Central memory CD8-positive, alpha-beta T cell (primary cell): ENCODE measurements around the gene TGFBRAP1.

Experiments used
- ATAC-seq: fragments of 150-1000 bp; cut with Tn5 transposase; replicated peaks from 2 replicates; pipeline ENCODE4 v1.10.0; 2022; ENCODE audit warnings: mild to moderate bottlenecking, moderate FRiP score, moderate number of reproducible peaks; ENCODE audit not compliant: poor library complexity, severe bottlenecking; ENCODE audit errors: extremely low read depth
- DNase-seq, 2 donors: peaks; one replicate each; pipeline ENCODE4 v3.0.0; 2021; ENCODE audit warnings: low spot score in 2 of 2
- H3K27ac Mint-ChIP-seq: one replicate; pipeline ENCODE4 v1.8.0; 2022; ENCODE audit warnings: low read depth, mild to moderate bottlenecking, moderate library complexity, mixed read lengths
- H3K27me3 Mint-ChIP-seq: one replicate; pipeline ENCODE4 v1.8.0; 2022; ENCODE audit warnings: mixed read lengths
- H3K36me3 Mint-ChIP-seq: one replicate; pipeline ENCODE4 v1.8.0; 2022; ENCODE audit warnings: mild to moderate bottlenecking, moderate library complexity, mixed read lengths; ENCODE audit not compliant: insufficient read depth
- H3K4me1 Mint-ChIP-seq: one replicate; pipeline ENCODE4 v1.8.0; 2022; ENCODE audit warnings: mixed read lengths
- H3K4me3 Mint-ChIP-seq: one replicate; pipeline ENCODE4 v1.8.0; 2022; ENCODE audit warnings: mild to moderate bottlenecking, moderate library complexity, mixed read lengths
- H3K9me3 Mint-ChIP-seq: one replicate; pipeline ENCODE4 v1.8.0; 2022; ENCODE audit warnings: mixed read lengths

The TGFBRAP1 gene

DNA sequence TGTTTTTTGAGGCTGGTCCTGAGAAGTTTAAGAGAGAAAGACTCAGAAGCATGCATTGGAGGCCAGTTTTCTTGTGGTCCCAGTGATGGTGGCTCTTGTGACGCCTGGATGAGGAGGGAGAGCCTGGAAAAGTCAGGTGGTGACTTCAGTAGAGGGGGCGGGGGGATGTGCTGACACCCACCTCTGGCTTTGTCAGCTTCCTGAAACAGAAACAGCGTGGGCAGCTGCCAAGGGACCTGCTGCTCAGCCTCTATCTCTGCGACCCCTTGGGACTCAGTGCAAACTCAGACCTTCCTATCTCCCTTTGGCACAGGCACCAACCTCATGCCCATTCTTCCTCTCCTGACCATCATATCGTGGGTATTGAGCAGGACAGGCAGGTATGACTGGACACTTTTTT lies 6.4 kb downstream of the TGFBRAP1 start:
- H3K27ac Mint-ChIP-seq: peak overlapping the region; percentile 36
- H3K27me3 Mint-ChIP-seq: no peaks in the 10 kb centered on the region
- ATAC-seq (no peak), DNase-seq (no peak)
- no peaks in the 10 kb centered on the region for H3K9me3 Mint-ChIP-seq
- no peak overlapping the region for H3K4me3 Mint-ChIP-seq
- peaks cover 4% of the 10 kb centered on the region for H3K36me3 Mint-ChIP-seq
- peaks cover 47% of the 10 kb centered on the region for H3K4me1 Mint-ChIP-seq

DNA sequence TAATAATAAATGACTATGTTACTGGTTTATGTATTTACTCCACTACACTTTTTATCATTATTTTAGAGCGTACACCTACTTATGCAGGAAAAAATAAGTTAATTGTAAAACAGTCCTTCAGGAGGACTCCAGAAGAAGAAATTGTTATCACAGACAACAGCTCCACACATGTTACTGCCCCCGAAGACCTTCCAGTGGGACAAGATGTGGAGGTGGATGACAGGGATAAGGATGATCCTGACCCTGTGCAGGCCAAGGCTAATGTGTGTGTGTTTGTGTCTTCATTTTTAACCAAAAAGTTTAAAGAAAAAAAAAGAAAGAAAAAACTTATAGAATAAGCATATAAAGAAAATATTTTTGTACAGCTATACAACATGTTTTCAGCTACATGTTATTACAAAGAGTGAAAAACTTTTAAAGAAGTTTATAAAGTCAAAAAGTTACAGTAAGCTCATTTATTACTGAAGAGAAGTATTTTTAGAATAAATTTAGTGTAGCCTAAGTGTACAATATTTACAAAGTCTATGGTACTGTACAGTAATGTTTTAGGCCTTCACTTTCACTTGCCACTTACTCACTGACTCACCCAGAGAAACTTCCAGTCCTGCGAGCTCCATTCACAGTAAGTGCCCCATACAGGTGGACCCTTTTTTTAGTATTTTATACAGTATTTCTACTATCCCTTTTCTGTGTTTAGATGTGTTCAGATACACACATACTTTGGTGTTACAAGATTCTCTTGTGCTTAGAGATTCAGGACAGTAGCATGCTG lies 7.5 kb downstream of the TGFBRAP1 start:
- ATAC-seq (no peak), DNase-seq (no peak)
- H3K27ac Mint-ChIP-seq: no peak overlapping the region
- no peak overlapping the region for H3K4me3 Mint-ChIP-seq
- no peaks in the 10 kb centered on the region for H3K27me3 Mint-ChIP-seq
- H3K36me3 Mint-ChIP-seq: peaks cover 4% of the 10 kb centered on the region
- H3K4me1 Mint-ChIP-seq: peaks cover 48% of the 10 kb centered on the region
- H3K9me3 Mint-ChIP-seq: no peaks in the 10 kb centered on the region

DNA sequence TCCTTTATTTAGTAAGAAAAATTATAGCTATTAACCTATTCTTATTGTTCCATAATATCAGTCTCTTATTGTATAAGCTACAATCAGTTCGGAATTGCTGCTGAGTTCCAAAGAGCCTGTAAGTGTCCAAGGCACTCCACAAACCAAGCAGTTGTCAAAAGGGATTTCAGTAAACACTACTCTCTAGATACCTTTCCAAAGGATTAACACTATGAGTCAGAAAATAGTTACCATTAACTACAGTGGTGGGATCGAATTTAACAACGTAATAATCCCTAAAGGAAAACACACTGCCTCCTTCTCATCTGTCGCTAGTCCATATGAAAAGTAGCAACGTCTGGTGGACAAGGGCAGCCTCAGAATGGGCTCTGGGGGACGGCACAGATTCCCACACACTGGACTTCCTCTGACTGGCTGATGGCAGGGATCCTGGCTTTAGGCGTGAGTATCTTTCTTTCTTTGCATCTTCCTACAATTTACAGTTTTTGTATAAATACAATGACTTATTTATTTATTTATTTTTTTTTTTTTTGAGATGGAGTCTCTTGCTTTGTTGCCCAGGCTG lies 8.8 kb downstream of the TGFBRAP1 start:
- H3K27ac Mint-ChIP-seq: no peak overlapping the region
- ATAC-seq (no peak), DNase-seq (no peak)
- no peak overlapping the region for H3K4me3 Mint-ChIP-seq
- H3K4me1 Mint-ChIP-seq: peaks cover 53% of the 10 kb centered on the region
- H3K36me3 Mint-ChIP-seq: peaks cover 4% of the 10 kb centered on the region
- H3K9me3 Mint-ChIP-seq: no peaks in the 10 kb centered on the region
- no peaks in the 10 kb centered on the region for H3K27me3 Mint-ChIP-seq

DNA sequence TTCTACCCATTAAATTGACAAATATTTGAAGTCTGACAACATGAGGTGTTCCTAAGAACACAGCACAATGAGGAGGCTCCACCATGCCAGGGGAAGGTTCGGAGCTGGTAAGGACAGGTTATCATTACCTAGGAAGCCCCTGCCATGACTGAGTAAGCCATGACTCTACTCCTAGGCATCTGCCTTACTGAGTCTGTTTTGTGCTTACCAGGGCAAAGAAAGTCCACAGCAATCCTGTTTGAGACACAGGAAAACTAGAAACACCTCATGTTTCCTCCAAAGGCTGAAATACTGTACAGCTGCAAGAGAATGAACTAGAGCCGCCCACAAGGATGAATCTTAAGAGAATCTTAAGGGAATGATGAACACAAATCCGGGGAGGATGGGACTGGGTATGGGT lies 11.6 kb downstream of the TGFBRAP1 start:
- Mint-ChIP-seq H3K9me3 (no peaks in the 10 kb centered on the region), H3K4me3 (no peak overlapping the region), H3K36me3 (peaks cover 6% of the 10 kb centered on the region), H3K27me3 (no peaks in the 10 kb centered on the region), H3K4me1 (peaks cover 47% of the 10 kb centered on the region), H3K27ac (no peak overlapping the region)
- no peak for DNase-seq
- ATAC-seq: no peak

DNA sequence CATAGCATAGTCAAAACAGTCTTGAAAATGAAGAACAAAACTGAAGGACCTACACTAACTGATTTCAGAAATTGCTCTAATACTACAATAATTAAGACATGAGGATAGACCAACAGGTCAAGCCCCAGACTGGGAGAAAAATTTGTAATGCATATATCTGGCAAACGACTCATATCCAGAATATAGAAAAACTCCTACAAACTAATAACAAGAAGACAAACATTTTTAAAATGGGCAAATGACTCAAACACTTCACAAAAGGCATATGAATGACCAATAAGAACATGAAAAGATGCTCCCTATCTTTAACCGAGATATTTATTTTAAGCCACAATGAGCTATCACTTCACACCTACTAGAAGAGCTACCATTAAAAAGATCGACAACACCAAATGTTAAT lies 14.2 kb downstream of the TGFBRAP1 start:
- no peak overlapping the region for H3K4me3 Mint-ChIP-seq
- no peak for ATAC-seq

DNA sequence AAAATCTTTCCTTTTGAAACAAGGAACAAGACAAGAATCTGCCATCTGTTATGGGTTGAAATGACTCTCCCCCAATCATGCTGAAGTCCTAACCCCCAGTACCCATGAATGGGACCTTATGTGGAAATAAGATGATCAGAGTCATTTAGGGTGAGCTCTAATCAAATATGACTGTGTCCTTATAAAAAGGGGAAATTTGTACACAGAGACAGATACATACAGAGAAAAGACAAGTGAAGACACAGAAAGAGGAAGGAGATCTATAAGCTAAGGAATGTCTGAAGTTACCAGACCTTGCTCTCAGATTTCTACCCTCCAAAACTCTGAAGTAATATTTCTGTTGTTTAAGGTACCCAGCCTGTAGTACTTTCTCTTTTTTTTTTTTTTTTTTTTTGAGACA lies 15.7 kb downstream of the TGFBRAP1 start:
- ATAC-seq (no peak), DNase-seq (no peak)
- no peaks in the 10 kb centered on the region for H3K27me3 Mint-ChIP-seq
- H3K27ac Mint-ChIP-seq: no peak overlapping the region
- H3K9me3 Mint-ChIP-seq: no peaks in the 10 kb centered on the region
- H3K36me3 Mint-ChIP-seq: peaks cover 4% of the 10 kb centered on the region
- H3K4me1 Mint-ChIP-seq: peaks cover 45% of the 10 kb centered on the region
- no peak overlapping the region for H3K4me3 Mint-ChIP-seq

More for the DNA sequence above, 14.2 kb downstream of the TGFBRAP1 start:
- peaks cover 4% of the 10 kb centered on the region for H3K36me3 Mint-ChIP-seq
- H3K4me1 Mint-ChIP-seq: peaks cover 47% of the 10 kb centered on the region
- H3K27me3 Mint-ChIP-seq: no peaks in the 10 kb centered on the region
- no peak for DNase-seq
- no peaks in the 10 kb centered on the region for H3K9me3 Mint-ChIP-seq
- H3K27ac Mint-ChIP-seq: no peak overlapping the region

DNA sequence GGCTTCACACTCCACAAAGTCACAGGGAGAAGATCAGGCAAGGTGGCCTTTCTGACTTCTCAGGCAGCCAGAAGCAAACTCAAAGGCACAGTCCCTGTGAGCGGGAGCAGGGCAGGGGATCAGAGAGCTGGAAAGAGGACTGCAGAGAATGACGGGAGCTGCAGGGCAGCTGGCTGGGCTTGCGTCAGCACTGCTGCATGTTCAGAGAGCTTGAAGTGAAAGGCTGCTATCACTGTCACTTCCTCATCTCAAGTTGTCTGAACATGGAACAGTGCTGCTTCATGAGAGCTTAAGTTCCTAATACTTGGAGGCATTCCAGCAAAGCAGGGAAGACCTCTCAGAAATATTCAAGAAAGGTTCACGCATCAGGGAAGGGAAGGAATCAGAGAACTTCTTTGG lies 20.4 kb downstream of the TGFBRAP1 start:
- H3K27me3 Mint-ChIP-seq: no peaks in the 10 kb centered on the region
- DNase-seq: no peak
- no peak overlapping the region for H3K4me3 Mint-ChIP-seq
- peaks cover 24% of the 10 kb centered on the region for H3K36me3 Mint-ChIP-seq
- peaks cover 30% of the 10 kb centered on the region for H3K4me1 Mint-ChIP-seq
- no peak overlapping the region for H3K27ac Mint-ChIP-seq
- H3K9me3 Mint-ChIP-seq: no peaks in the 10 kb centered on the region
- ATAC-seq: no peak

DNA sequence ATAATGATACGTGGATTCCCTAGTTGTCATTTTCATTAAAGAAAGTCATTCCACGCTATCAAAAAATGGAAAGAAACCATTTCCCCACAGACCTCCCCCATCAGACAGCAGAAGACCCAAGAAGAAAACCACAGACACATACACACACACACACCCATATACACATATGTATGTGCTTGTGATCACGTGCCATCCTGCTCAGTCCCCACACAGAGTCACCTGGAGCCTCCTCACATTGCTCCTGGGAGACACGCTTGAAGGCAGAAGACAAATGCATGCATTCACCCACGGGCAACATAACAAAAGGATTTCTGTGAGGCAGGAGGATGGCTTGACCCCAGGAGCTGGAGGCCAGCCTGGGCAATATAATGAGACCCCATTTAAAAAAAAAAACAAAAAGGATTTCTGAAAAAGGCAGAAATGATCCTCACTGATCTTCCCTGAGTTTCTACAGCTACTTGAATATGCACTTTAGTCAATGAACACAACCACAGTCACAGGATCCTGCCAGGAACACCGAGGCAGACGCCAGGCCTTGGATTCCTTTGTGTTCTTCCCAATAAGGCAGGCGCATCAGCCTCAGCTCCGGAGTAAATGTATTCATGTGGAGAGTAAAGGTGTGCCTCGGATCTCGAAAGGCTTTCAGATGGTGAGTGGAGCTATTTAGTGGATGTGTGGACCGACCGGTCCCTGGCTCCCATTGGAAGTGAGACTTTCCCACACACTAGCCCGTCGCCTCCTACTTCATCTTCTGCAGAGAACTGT lies 21.0 kb downstream of the TGFBRAP1 start:
- DNase-seq (no peak), ATAC-seq (no peak)
- Mint-ChIP-seq H3K36me3 (peaks cover 24% of the 10 kb centered on the region), H3K27ac (no peak overlapping the region), H3K4me1 (peaks cover 28% of the 10 kb centered on the region), H3K27me3 (no peaks in the 10 kb centered on the region), H3K9me3 (no peaks in the 10 kb centered on the region), H3K4me3 (no peak overlapping the region)

DNA sequence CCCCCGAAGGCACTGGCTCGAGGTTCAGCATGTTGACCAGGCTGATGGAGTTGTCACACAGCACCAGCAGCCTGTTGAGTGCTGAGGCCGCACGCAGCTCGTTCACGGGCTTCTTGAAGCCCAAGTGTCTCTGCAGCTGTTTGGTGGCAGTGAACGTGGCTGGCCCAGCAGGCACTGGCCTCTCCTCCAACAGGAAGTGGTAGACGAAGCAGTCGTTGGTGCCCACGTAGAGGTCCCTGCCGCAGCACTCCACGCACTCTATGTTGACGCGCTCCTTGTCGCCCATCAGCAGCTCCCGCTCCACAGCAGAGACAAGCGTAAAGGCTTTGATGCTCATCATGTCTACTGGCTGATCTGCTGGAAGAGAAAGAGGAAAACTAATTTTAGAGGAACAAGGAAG lies 21.6 kb downstream of the TGFBRAP1 start:
- peaks cover 25% of the 10 kb centered on the region for H3K36me3 Mint-ChIP-seq

DNA sequence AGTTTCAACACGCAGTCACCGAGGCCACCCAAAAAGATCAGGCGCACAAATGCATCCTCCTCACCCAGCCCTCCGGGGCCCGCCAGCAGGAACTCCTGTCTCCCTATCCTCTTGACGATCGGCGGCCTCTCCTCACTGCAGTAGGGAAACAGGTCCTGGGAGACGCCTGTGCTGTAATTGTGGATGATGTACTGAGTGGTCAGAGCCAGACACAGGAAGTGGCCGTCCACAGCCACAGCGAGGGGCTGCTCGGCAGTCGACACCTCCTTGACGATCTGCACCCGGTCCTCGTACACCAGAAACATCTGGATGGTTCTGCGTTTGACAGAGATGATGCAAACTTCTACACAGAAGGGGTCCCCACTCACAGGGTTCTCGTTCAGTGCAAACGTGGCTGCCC lies 22.0 kb downstream of the TGFBRAP1 start:
- DNase-seq: no peak
- Mint-ChIP-seq H3K36me3 (peaks cover 25% of the 10 kb centered on the region), H3K4me3 (no peak overlapping the region), H3K4me1 (peaks cover 34% of the 10 kb centered on the region), H3K27ac (no peak overlapping the region), H3K27me3 (no peaks in the 10 kb centered on the region), H3K9me3 (no peaks in the 10 kb centered on the region)
- ATAC-seq: no peak

More for the DNA sequence above, 21.6 kb downstream of the TGFBRAP1 start:
- no peak for ATAC-seq
- H3K27me3 Mint-ChIP-seq: no peaks in the 10 kb centered on the region
- DNase-seq: no peak
- peaks cover 30% of the 10 kb centered on the region for H3K4me1 Mint-ChIP-seq
- H3K4me3 Mint-ChIP-seq: no peak overlapping the region
- H3K27ac Mint-ChIP-seq: no peak overlapping the region
- no peaks in the 10 kb centered on the region for H3K9me3 Mint-ChIP-seq

DNA sequence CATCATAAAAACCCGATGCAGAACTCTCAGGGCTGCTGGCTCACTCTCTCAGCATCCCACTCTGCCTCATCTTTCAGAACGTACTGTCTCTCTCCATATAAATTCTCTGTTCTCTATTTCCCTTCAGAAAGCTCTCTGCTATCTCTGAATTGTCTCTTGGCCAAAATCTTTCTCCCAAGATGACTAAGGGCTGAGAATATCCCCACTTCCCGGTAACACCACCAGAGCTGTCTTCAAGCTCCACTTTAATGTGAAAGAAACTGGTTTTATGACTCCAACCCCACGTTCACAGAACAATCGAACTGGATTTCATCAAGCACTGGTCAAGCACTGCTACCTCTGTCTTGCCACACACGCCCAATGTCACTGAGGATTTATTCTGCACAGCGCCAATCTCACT lies 22.4 kb downstream of the TGFBRAP1 start:
- Mint-ChIP-seq H3K27ac (no peak overlapping the region), H3K36me3 (peaks cover 25% of the 10 kb centered on the region), H3K4me3 (no peak overlapping the region), H3K9me3 (no peaks in the 10 kb centered on the region), H3K27me3 (no peaks in the 10 kb centered on the region), H3K4me1 (peaks cover 38% of the 10 kb centered on the region)
- DNase-seq (no peak), ATAC-seq (no peak)

DNA sequence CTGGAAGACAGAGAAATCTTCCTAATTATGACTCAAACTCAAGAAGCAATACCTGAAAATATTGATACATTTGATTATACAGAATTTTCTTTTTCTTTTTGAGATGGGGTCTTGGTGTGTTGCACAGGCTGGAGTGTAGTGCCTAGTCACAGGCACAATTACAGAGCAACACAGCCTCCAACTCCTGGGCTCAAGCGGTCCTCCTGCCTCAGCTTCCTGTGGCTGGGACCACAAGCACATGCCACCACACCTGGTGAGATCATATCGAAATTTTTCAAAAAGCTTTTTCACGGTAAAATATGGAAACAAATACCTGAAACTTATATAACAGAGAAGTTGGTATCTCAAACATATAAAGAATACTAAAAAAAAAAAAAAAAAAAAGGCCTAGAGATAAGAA lies 27.9 kb downstream of the TGFBRAP1 start:
- H3K9me3 Mint-ChIP-seq: no peaks in the 10 kb centered on the region
- peak overlapping the region; percentile 76 for H3K27ac Mint-ChIP-seq
- DNase-seq: no peak
- ATAC-seq: no peak
- peaks cover 41% of the 10 kb centered on the region for H3K4me1 Mint-ChIP-seq
- H3K27me3 Mint-ChIP-seq: no peaks in the 10 kb centered on the region
- H3K4me3 Mint-ChIP-seq: no peak overlapping the region
- H3K36me3 Mint-ChIP-seq: peaks cover 32% of the 10 kb centered on the region

DNA sequence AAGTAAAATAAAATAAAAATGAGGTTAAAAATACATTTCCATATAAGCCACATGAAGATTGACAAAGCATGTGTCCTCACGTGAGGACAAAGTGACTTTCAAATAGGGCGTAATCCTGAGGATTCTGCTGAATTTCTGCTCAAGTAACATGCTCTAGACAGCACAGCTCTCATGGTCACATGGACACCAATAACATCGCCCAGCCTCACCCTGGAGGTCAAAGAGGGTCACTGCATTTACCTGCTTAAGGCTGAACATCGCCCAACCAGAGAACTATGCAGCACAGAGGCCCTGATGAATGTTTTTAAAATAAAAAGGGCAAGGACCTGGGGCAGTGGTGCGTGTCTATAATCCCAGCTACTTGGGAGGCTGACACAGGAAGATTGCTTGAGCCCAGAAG lies 30.2 kb downstream of the TGFBRAP1 start:
- H3K4me3 Mint-ChIP-seq: no peak overlapping the region
- no peak for ATAC-seq
- peaks cover 41% of the 10 kb centered on the region for H3K4me1 Mint-ChIP-seq
- H3K27me3 Mint-ChIP-seq: no peaks in the 10 kb centered on the region
- H3K27ac Mint-ChIP-seq: no peak overlapping the region
- no peak for DNase-seq
- peaks cover 41% of the 10 kb centered on the region for H3K36me3 Mint-ChIP-seq
- no peaks in the 10 kb centered on the region for H3K9me3 Mint-ChIP-seq
